Mesendoderm (in vitro differentiated cells): ENCODE results near the gene IL1F10.

ENCODE experiments used
- DNase-seq: peaks from one replicate; pipeline ENCODE4 v3.0.0; 2013
- H2AK5ac ChIP-seq: 2 replicates; pipeline ENCODE4 v1.6.1; 2013; ENCODE audit warnings: low read length, inconsistent platforms
- H2BK120ac ChIP-seq: 2 replicates; pipeline ENCODE4 v1.6.1; 2013; ENCODE audit warnings: low read depth, mild to moderate bottlenecking, low read length, moderate library complexity, mixed read lengths
- H2BK15ac ChIP-seq: replicated peaks from 2 replicates; pipeline ENCODE4 v1.6.1; 2013; ENCODE audit warnings: low read depth, mild to moderate bottlenecking, moderate library complexity
- H2BK5ac ChIP-seq: 2 replicates; pipeline ENCODE4 v1.6.1; 2013; ENCODE audit warnings: low read length, inconsistent platforms
- H3K18ac ChIP-seq: 2 replicates; pipeline ENCODE4 v1.6.1; 2013; ENCODE audit warnings: mild to moderate bottlenecking, low read length, mixed read lengths
- H3K23ac ChIP-seq: one replicate; pipeline ENCODE4 v1.6.1; 2013; ENCODE audit warnings: low read length
- H3K27ac ChIP-seq: 2 replicates; pipeline ENCODE4 v1.5.1; 2013; ENCODE audit warnings: low read depth, mild to moderate bottlenecking, inconsistent platforms, low read length, moderate library complexity
- H3K27me3 ChIP-seq: 2 replicates; pipeline ENCODE4 v1.6.1; 2013; ENCODE audit warnings: low read length, control low read depth, mild to moderate bottlenecking, inconsistent platforms; ENCODE audit not compliant: insufficient read depth, poor library complexity
- H3K36me3 ChIP-seq: 2 replicates; pipeline ENCODE4 v1.6.1; 2013; ENCODE audit warnings: low read length, inconsistent platforms; ENCODE audit not compliant: control insufficient read depth, insufficient read depth
- H3K4ac ChIP-seq: one replicate; pipeline ENCODE4 v1.6.1; 2013; ENCODE audit warnings: low read depth, mild to moderate bottlenecking, low read length, moderate library complexity
- H3K4me1 ChIP-seq: 2 replicates; pipeline ENCODE4 v1.6.1; 2013; ENCODE audit warnings: low read depth, low read length, inconsistent platforms; ENCODE audit not compliant: control insufficient read depth
- H3K4me2 ChIP-seq: 2 replicates; pipeline ENCODE4 v1.6.1; 2013; ENCODE audit warnings: low read length
- H3K4me3 ChIP-seq: 2 replicates; pipeline ENCODE4 v1.5.1; 2013; ENCODE audit warnings: mild to moderate bottlenecking, low read length
- H3K56ac ChIP-seq: one replicate; pipeline ENCODE4 v1.6.1; 2013; ENCODE audit warnings: low read length
- H3K79me1 ChIP-seq: 2 replicates; pipeline ENCODE4 v1.6.1; 2013; ENCODE audit warnings: low read length, inconsistent platforms
- H3K79me2 ChIP-seq: 2 replicates; pipeline ENCODE4 v1.6.1; 2013; ENCODE audit warnings: mild to moderate bottlenecking, low read length; ENCODE audit not compliant: control insufficient read depth, insufficient read depth
- H3K9ac ChIP-seq: 2 replicates; pipeline ENCODE4 v1.6.1; 2013; ENCODE audit warnings: low read length, inconsistent platforms
- H4K5ac ChIP-seq: one replicate; pipeline ENCODE4 v1.6.1; 2013; ENCODE audit warnings: low read length
- H4K8ac ChIP-seq: one replicate; pipeline ENCODE4 v1.6.1; 2013; ENCODE audit warnings: low read depth, mild to moderate bottlenecking, control low read depth, low read length, moderate library complexity
- WGBS: extraction: QIAGEN DNeasy Blood & Tissue Kit; methylation state at CpG from one replicate; pipeline ENCODE4 v1.1.7; 2013; ENCODE audit warnings: low lambda C conversion rate, missing lambda C conversion rate; ENCODE audit not compliant: insufficient coverage; ENCODE audit errors: extremely low coverage; 5-methylcytosine and 5-hydroxymethylcytosine counted together

The IL1F10 gene

DNA sequence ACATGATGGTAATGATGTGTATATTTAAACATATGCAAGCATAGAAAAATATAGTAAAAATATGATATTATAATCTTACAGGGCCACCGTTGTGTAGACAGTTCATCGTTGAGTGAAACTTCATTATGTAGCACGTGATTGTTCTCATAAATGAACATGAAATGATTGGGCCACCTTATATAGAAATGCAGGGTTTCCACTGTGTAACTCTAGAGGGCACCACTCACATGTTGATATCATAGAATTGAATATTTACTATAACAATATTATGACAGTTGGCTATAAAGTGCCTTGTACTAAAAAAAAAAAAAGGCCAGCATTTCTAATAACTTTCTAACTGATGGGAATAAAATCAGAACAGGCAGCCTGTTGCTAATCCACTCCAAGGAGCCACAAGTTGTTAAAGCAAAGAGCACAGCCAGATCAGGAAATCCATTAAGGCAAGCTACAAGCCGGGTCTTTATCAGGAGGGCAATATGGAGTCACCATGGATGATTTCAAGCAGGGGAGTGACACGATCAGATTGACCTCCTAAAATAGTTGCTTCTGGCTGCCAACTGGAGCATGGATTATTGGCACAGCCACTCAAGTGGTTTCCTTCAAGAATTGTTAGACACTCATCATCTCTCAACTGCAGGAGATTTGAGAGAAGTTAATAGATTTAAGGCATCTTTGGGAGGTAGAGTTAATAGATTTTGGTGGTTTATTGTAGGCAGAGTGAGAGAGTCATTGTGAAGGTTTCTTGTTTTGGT, 16.7 kb downstream of the IL1F10 start:
- no peak for DNase-seq
- WGBS, result no CpG with 5 or more reads among the region's 5 CpGs
- Histone ChIP-seq H3K4me3 (no peak overlapping the region), H3K27me3 (no peaks in the 10 kb centered on the region), H2BK120ac (no peak overlapping the region), H2BK5ac (no peak overlapping the region), H3K9ac (no peak overlapping the region), H2AK5ac (no peak overlapping the region), H3K79me2 (no peaks in the 10 kb centered on the region), H3K18ac (no peak overlapping the region), H4K8ac (no peak overlapping the region), H3K56ac (no peak overlapping the region), H3K27ac (no peak overlapping the region), H3K4me2 (no peak overlapping the region), H3K4ac (no peak overlapping the region), H4K5ac (no peak overlapping the region), H3K79me1 (no peaks in the 10 kb centered on the region), H3K4me1 (no peaks in the 10 kb centered on the region), H2BK15ac (no peak overlapping the region), H3K36me3 (no peaks in the 10 kb centered on the region), H3K23ac (no peak overlapping the region)

DNA sequence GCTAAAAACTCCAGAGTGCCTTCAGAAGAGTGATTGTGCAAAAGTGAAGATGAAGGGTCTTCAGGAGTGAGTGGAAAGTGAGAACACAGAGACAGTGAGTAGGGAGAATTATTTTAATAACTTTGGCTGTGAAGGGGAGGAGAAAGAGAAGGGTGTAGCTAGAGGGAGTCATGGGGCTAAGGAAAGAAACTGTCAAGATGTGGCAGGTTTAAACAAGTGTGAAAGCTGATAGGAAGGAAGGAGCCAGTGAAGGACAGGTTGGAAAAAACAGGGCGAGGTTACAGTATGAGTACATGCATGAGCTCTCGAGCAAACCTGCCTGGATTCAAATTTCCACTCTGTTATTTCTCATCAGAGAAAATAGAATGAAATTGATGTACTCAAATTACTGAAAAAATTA, 17.8 kb downstream of the IL1F10 start:
- no peak overlapping the region for H4K8ac ChIP-seq
- H2AK5ac ChIP-seq, result no peak overlapping the region
- no peak overlapping the region for H2BK120ac ChIP-seq
- WGBS, result no CpG with 5 or more reads among the region's 2 CpGs
- H3K79me2 ChIP-seq, result no peaks in the 10 kb centered on the region
- no peaks in the 10 kb centered on the region for H3K79me1 ChIP-seq
- no peaks in the 10 kb centered on the region for H3K36me3 ChIP-seq
- no peaks in the 10 kb centered on the region for H3K4me1 ChIP-seq
- no peak overlapping the region for H3K56ac ChIP-seq
- H3K4me2 ChIP-seq, result no peak overlapping the region
- no peaks in the 10 kb centered on the region for H3K27me3 ChIP-seq
- H4K5ac ChIP-seq, result no peak overlapping the region
- H3K9ac ChIP-seq, result no peak overlapping the region
- H2BK15ac ChIP-seq, result no peak overlapping the region
- DNase-seq, result no peak
- no peak overlapping the region for H3K23ac ChIP-seq
- H3K4ac ChIP-seq, result no peak overlapping the region
- H2BK5ac ChIP-seq, result no peak overlapping the region
- no peak overlapping the region for H3K18ac ChIP-seq
- no peak overlapping the region for H3K27ac ChIP-seq
- no peak overlapping the region for H3K4me3 ChIP-seq

DNA sequence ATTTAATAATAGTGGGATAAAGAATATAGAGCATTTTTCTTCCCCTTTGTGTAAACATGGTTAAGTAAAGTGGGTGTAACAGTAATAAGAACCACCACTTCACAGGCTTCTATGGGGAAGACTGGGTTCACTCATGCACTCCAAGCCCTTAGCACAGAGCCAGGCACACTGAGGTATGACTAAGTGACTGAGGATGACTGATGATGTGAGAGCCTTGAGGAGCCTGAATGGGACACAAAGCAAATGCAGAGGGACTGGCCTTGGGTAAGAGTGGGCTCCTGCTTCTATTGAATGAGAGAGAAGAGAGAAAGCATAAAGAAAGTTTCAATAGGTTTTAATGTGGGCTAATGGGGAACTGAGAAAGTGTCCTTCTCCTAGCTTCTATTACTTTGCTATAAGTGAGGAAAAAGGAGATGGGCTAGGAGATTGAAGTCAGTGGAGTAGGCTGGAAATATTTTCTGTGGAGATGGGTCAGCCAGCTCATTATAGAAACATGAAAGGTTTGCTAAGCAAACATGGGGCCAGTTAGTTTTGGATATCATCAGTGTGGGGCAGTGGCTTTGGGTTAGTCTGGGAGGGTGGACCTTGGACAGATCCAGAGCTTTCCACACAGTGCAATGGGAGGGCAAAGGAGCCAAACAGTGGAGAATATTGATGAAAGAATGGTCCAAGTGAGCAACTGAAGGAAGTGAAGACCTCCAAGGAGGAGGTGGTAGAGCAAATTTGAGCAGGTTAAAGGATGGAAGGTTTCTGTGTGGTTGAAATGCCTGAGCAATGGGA, 20.6 kb downstream of the IL1F10 start:
- Histone ChIP-seq H4K8ac (no peak overlapping the region), H3K23ac (no peak overlapping the region), H3K4me1 (no peaks in the 10 kb centered on the region), H3K9ac (no peak overlapping the region), H2AK5ac (no peak overlapping the region), H3K18ac (no peak overlapping the region), H2BK15ac (no peak overlapping the region), H2BK120ac (no peak overlapping the region), H3K56ac (no peak overlapping the region), H3K27ac (no peak overlapping the region), H2BK5ac (no peak overlapping the region), H3K4me2 (no peak overlapping the region), H3K79me2 (no peaks in the 10 kb centered on the region), H4K5ac (no peak overlapping the region), H3K36me3 (no peaks in the 10 kb centered on the region), H3K4me3 (no peak overlapping the region), H3K27me3 (no peaks in the 10 kb centered on the region), H3K79me1 (no peaks in the 10 kb centered on the region), H3K4ac (no peak overlapping the region)
- no peak for DNase-seq

DNA sequence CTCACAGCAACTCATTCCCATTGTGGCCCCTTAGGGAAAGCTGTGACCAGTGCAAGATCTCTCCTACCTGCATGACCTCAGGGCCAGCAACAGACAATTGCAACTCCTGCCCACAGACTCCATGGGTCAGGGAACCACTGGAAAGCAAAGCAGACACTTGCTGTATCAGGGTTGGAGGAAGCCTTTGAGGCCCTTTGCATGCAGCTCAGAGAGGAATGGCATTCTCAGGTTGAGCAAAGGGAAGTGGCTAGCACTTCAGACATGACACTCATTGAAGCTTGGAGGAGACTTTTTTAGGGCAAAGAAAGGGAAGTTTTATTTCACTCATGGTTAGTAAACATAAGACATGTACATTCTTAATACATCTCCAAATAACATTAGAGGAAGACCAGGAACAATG, 22.1 kb downstream of the IL1F10 start:
- Histone ChIP-seq H3K9ac (no peak overlapping the region), H3K4me2 (no peak overlapping the region), H4K5ac (no peak overlapping the region)

DNA sequence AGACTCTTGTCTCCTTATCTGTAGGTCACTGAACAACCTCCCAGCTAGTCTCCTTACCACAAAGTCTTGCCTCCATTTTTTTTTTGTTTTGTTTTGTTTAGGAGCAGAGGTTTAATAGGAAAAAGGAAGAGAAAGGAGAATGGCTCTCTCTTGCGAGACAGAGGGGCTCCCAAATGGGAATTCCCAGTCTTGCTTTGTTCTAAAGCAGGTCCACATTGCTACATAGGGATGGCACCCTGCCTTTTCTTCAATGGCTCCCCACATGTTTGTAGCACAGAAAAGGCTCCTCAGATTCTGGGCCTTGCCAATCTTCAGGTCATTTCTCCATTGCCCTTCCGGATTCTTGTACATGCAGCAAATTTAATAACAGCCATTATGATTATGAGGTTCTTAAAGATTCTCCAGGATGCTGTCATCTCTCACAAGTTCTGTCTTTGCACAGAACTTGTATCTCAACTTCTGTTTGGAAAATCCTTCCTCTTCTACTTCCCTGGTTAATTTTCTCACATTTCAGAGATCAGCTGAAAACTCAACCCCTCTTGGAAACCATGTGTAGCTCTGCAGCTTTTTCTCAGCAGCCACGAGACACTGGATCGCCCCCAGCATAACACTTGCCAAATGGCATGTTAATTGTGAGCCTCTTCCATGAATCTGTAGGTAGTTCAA, 23.6 kb downstream of the IL1F10 start:
- H2BK120ac ChIP-seq, result no peak overlapping the region
- no peak for DNase-seq
- H3K4me2 ChIP-seq, result no peak overlapping the region
- H3K79me2 ChIP-seq, result no peaks in the 10 kb centered on the region
- no peaks in the 10 kb centered on the region for H3K79me1 ChIP-seq
- no peaks in the 10 kb centered on the region for H3K27me3 ChIP-seq
- no peak overlapping the region for H3K4ac ChIP-seq
- no peak overlapping the region for H2AK5ac ChIP-seq
- H4K8ac ChIP-seq, result no peak overlapping the region
- H3K9ac ChIP-seq, result no peak overlapping the region
- no peak overlapping the region for H2BK5ac ChIP-seq
- no CpG with 5 or more reads among the region's 4 CpGs for WGBS
- no peak overlapping the region for H3K18ac ChIP-seq
- no peaks in the 10 kb centered on the region for H3K36me3 ChIP-seq
- H3K23ac ChIP-seq, result no peak overlapping the region
- no peak overlapping the region for H2BK15ac ChIP-seq
- no peak overlapping the region for H3K56ac ChIP-seq
- H3K4me3 ChIP-seq, result no peak overlapping the region
- no peaks in the 10 kb centered on the region for H3K4me1 ChIP-seq
- no peak overlapping the region for H3K27ac ChIP-seq
- H4K5ac ChIP-seq, result no peak overlapping the region

More for the DNA sequence above, 22.1 kb downstream of the IL1F10 start:
- no peak overlapping the region for H3K18ac ChIP-seq
- no peaks in the 10 kb centered on the region for H3K79me2 ChIP-seq
- H3K27me3 ChIP-seq, result no peaks in the 10 kb centered on the region
- DNase-seq, result no peak
- H2BK5ac ChIP-seq, result no peak overlapping the region
- no peaks in the 10 kb centered on the region for H3K36me3 ChIP-seq
- no peak overlapping the region for H2BK120ac ChIP-seq
- no peak overlapping the region for H3K27ac ChIP-seq
- no peak overlapping the region for H3K56ac ChIP-seq
- H2AK5ac ChIP-seq, result no peak overlapping the region
- no peaks in the 10 kb centered on the region for H3K4me1 ChIP-seq
- no peak overlapping the region for H4K8ac ChIP-seq
- no peak overlapping the region for H3K23ac ChIP-seq
- H3K79me1 ChIP-seq, result no peaks in the 10 kb centered on the region
- no peak overlapping the region for H2BK15ac ChIP-seq
- no peak overlapping the region for H3K4ac ChIP-seq
- no peak overlapping the region for H3K4me3 ChIP-seq
